Left cardiac atrium (tissue), 4 donors: Measurements from ENCODE around the gene PAX4. TPM values are rescaled to one million over a fixed set of nuclear protein-coding genes. Genes with fewer than 3 reads are reported as not detected.

ENCODE experiments used
- ATAC-seq, 2 donors: fragments of 200-7000 bp; cut with Tn5 transposase; one replicate each; pipeline ENCODE4 v1.9.1; 2020; ENCODE audit warnings: mild to moderate bottlenecking in 2 of 2, moderate library complexity in 2 of 2
- DNase-seq: peaks from one replicate; pipeline ENCODE4 v3.0.0-alpha.2; 2020
- intact Hi-C, 2 donors: fragments of 100-400 bp; cut with DNase I; formaldehyde crosslinking; loops; one replicate each; pipeline versions ENCODE4 v1.14.1 to v1.15.1; 2022 to 2023
- long read RNA-seq: library from polyadenylated mRNA; unstranded; transcript quantifications from one replicate; pipeline ENCODE4 v2.0.0, GENCODE V29; 2021
- total RNA-seq, 2 donors: library from RNA; stranded (reverse); fragmentation: NEBNext Ultra II Directional; extraction: Animal tissue kit (Norgen Biotek cat#: 25700); gene quantifications; one replicate each; pipeline ENCODE4 v1.2.1, GENCODE V29; 2021
- donor health status: DM: no; HTN: yes; CAD: no.
- donor health status: DM: no; HTN: yes; CAD: no; lungs with severe emphysema.
- donor health status: DM: yes; HTN: yes; CAD: no.
- donor health status: Dilated cardiomyopathy.

The PAX4 gene
- total RNA-seq, result not detected
- long read RNA-seq, result 0 reads

- intact Hi-C loops, result no loop called here
- ATAC-seq (no peak), DNase-seq (no peak)
These were observed at the start of gene PAX4 for GRCh38 chr7:127618042-127618441. TSS of gene PAX4 (minus strand) at chr7:127618142. CDS start at chr7:127615928, 2,214 bp downstream.

- intact Hi-C loops, result no loop called here
- ATAC-seq, result no peak
These were observed 49.2 kb upstream of the PAX4 start for GRCh38 chr7:127667017-127667670.

GRCh38 chr7:127666602-127667001, 48.7 kb upstream of the PAX4 start:
- no peak for DNase-seq
- no peak for ATAC-seq
- intact Hi-C loops, result no loop called here

More at GRCh38 chr7:127667017-127667670, 49.2 kb upstream of the PAX4 start:
- no peak for DNase-seq

GRCh38 chr7:127665922-127666321, 48.0 kb upstream of the PAX4 start:
- intact Hi-C loops, result no loop called here
- ATAC-seq (no peak), DNase-seq (no peak)

- intact Hi-C loops, result no loop called here
- DNase-seq (no peak), ATAC-seq (no peak)
These were observed 41.2 kb upstream of the PAX4 start for GRCh38 chr7:127658970-127659630.

- ATAC-seq, result no peak
- DNase-seq, result no peak
- intact Hi-C loops, result no loop called here
These were observed 39.6 kb upstream of the PAX4 start for GRCh38 chr7:127657500-127657899.

GRCh38 chr7:127655720-127656119, 37.8 kb upstream of the PAX4 start:
- DNase-seq (no peak), ATAC-seq (no peak)
- intact Hi-C loops, result no loop called here

GRCh38 chr7:127654404-127655394, 36.8 kb upstream of the PAX4 start:
- no peak for DNase-seq
- ATAC-seq, result no peak
- intact Hi-C loops, result loop anchor here in 1 of 2 donors (5.0 kb wide), 1 partner anchor 67 kb away; the partner anchor contains the start of genes ARF5 and GCC1

- intact Hi-C loops, result loop anchor here in 1 of 2 donors (5.0 kb wide), 1 partner anchor 66 kb away; the partner anchor contains the start of genes ARF5 and GCC1
- ATAC-seq (no peak), DNase-seq (no peak)
These were observed 35.5 kb upstream of the PAX4 start for GRCh38 chr7:127653396-127653795.

GRCh38 chr7:127652333-127653248, 34.6 kb upstream of the PAX4 start:
- ATAC-seq (peak in 1 of 2 donors; percentile 38), DNase-seq (no peak)
- intact Hi-C loops, result loop anchor here in 1 of 2 donors (5.0 kb wide), 1 partner anchor 65 kb away; the partner anchor contains the start of genes ARF5 and GCC1

- ATAC-seq (peak; percentile 98), DNase-seq (peak; percentile 100)
- intact Hi-C loops, result loop anchor here in 1 of 2 donors (5.0 kb wide), 1 partner anchor 64 kb away; the partner anchor contains the start of genes ARF5 and GCC1
These were observed 33.8 kb upstream of the PAX4 start, which contains the start of gene SND1 for GRCh38 chr7:127651556-127652332. TSS of gene SND1 (plus strand) at chr7:127652194. CDS start at chr7:127652374, 180 bp downstream.

GRCh38 chr7:127650847-127651555, 33.1 kb upstream of the PAX4 start:
- peak; percentile 16 for ATAC-seq
- DNase-seq, result no peak
- intact Hi-C loops, result loop anchor here in 1 of 2 donors (5.0 kb wide), 1 partner anchor 64 kb away; the partner anchor contains the start of genes ARF5 and GCC1

- intact Hi-C loops, result no loop called here
- DNase-seq, result no peak
- ATAC-seq, result no peak
These were observed 31.0 kb upstream of the PAX4 start for GRCh38 chr7:127648986-127649385.

GRCh38 chr7:127647636-127648035, 29.7 kb upstream of the PAX4 start:
- ATAC-seq (no peak), DNase-seq (no peak)
- intact Hi-C loops, result no loop called here

- no peak for ATAC-seq
- no peak for DNase-seq
- intact Hi-C loops, result no loop called here
These were observed 26.5 kb upstream of the PAX4 start for GRCh38 chr7:127644484-127644883.

- intact Hi-C loops, result no loop called here
- ATAC-seq, result no peak
These were observed 20.3 kb upstream of the PAX4 start for GRCh38 chr7:127638197-127638596.

More at GRCh38 chr7:127638197-127638596, 20.3 kb upstream of the PAX4 start:
- DNase-seq, result no peak
